Heart right ventricle (tissue), 16 donors: ENCODE measurements around the gene KIAA0753. TPM values are rescaled to one million over a fixed set of nuclear protein-coding genes. Genes with fewer than 3 reads are reported as not detected.
A peak's percentile ranks its signal among the peaks of the same experiment; 100 is the strongest.

Source experiments
- ATAC-seq, 8 donors: fragments of 200-7000 bp; cut with Tn5 transposase; one replicate each; pipeline ENCODE4 v1.9.1; 2020; ENCODE audit warnings: mild to moderate bottlenecking in 8 of 8, moderate library complexity in 8 of 8, moderate number of reproducible peaks in 1 of 8
- DNase-seq, 2 donors: peaks; one replicate each; pipeline ENCODE4 v3.0.0-alpha.2; 2020
- H3K27ac ChIP-seq, 10 donors: fragments of 200-600 bp; sonication (generic) in 2 of 10; one replicate each; pipeline versions ENCODE4 v1.5.0 to v1.8.0; 2020 to 2022; ENCODE audit warnings: mild to moderate bottlenecking in 3 of 10
- H3K27me3 ChIP-seq, 7 donors: fragments of 200-600 bp; one replicate each; pipeline ENCODE4 v1.8.0; 2021 to 2022; ENCODE audit warnings: mild to moderate bottlenecking in 2 of 7
- H3K36me3 ChIP-seq, 9 donors: fragments of 200-600 bp; sonication (generic) in 1 of 9; one replicate each; pipeline versions ENCODE4 v1.5.0 to v1.8.0; 2020 to 2022; ENCODE audit warnings: mild to moderate bottlenecking in 2 of 9
- H3K4me1 ChIP-seq, 9 donors: fragments of 200-600 bp; sonication (generic) in 1 of 9; one replicate each; pipeline versions ENCODE4 v1.5.0 to v1.8.0; 2020 to 2022; ENCODE audit warnings: mild to moderate bottlenecking in 4 of 9
- H3K4me3 ChIP-seq, 10 donors: fragments of 200-600 bp; sonication (generic) in 2 of 10; one replicate each; pipeline versions ENCODE4 v1.5.0 to v1.8.0; 2020 to 2022; ENCODE audit warnings: mild to moderate bottlenecking in 7 of 10, moderate library complexity in 2 of 10
- H3K9me3 ChIP-seq, 11 donors: fragments of 200-600 bp in 10 of 11; sonication (generic) in 2 of 11; one replicate each; pipeline versions ENCODE4 v1.5.0 to v1.8.0; 2013 to 2022; ENCODE audit warnings: mild to moderate bottlenecking in 2 of 11, control low read depth in 1 of 11, moderate library complexity in 1 of 11
- CTCF ChIP-seq, 9 donors: fragments of 200-600 bp; sonication (generic) in 2 of 9; IDR thresholded peaks; one replicate each; pipeline versions ENCODE4 v1.5.0 to v1.8.0; 2021 to 2022; ENCODE audit warnings: antibody characterized with exemption in 9 of 9, mild to moderate bottlenecking in 5 of 9, moderate library complexity in 1 of 9
- WGBS, 2 donors: extraction: QIAGEN DNeasy Blood & Tissue Kit; methylation state at CpG; one replicate each; pipeline ENCODE4 v1.1.7; 2013; ENCODE audit warnings: inconsistent platforms in 1 of 2; 5-methylcytosine and 5-hydroxymethylcytosine counted together
- intact Hi-C, 10 donors: fragments of 100-400 bp; cut with DNase I; formaldehyde crosslinking; loops; one replicate each; pipeline versions ENCODE4 v1.11.1 to v1.14.2; 2022
- polyA plus RNA-seq, 2 donors: library from polyadenylated mRNA; stranded (reverse); fragments of 200-250 nt; gene quantifications; one replicate each; pipeline ENCODE4 v1.2.3, GENCODE V29; 2013
- total RNA-seq, 10 donors: library from RNA; stranded (reverse); fragmentation: NEBNext Ultra II Directional in 3 of 10; extraction: Animal tissue kit (Norgen Biotek cat#: 25700) in 3 of 10; gene quantifications; one replicate each; pipeline versions ENCODE4 v1.2.1 to v1.2.4, GENCODE V29; 2021 to 2023
- donor health status: Arrhythmogenic right ventricular cardiomyopathy.
- donor health status: ischemic (EF 13 %, LVEDD 7.1; RV severe dilation, severe dysfunction).
- donor health status: healthy with polysubstance abuse.
- donor health status: DM: no; HTN: yes; CAD: no.
- donor health status: DM: no; HTN: no; CAD: no.
- donor health status: ischemic (EF 25% LVEDD 6.9; RV normal size, moderate dysfunction).
- donor health status: ischemic (EF 25% LVEDD 5.7; RV mildly dilated, moderate dysfunction).
- donor health status: healthy.
- donor health status: DM: yes; HTN: yes; CAD: no.
- donor health status: Ischemic cardiomyopathy.
- donor health status: ischemic (EF 35%, LVEDD 5.7; RV mildly dilated, moderate dysfunction).
- donor health status: nonischemic (EF 11% LVEDD 7.7; RV severe dilation, severe dysfunction).
- donor health status: DM: yes; HTN: yes; CAD: no.
- donor health status: PGD.
- donor health status: ischemic (EF 29% LVEDD 5.4; RV normal size, mild dysfunction).
- donor health status: nonischemic (EF 23%, LVEDD 6.1; RV moderate dilation, normal function).

KIAA0753 gene
- total and polyA plus RNA-seq, 12 donors = 2.4 to 9.9 (median 5.5) TPM

- TF ChIP-seq CTCF (IDR thresholded peaks at IDR 0.05) = peak in 1 of 9 donors; percentile 21
- Histone ChIP-seq H3K27ac (no peak overlapping the region), H3K4me1 (peaks cover 8 to 48% (median 27%) of the 10 kb centered on the region in 9 donors), H3K27me3 (peaks cover 0 to 14% (median 0%) of the 10 kb centered on the region in 7 donors), H3K4me3 (no peak overlapping the region), H3K36me3 (peaks cover 0 to 71% (median 12%) of the 10 kb centered on the region in 9 donors), H3K9me3 (no peaks in the 10 kb centered on the region)
- no peak for ATAC-seq
- intact Hi-C loops = loop anchor here in 2 of 10 donors (10.0 kb wide), 1 partner anchor 173 kb away; no protein-coding TSS in a partner anchor
- DNase-seq = no peak
Observed at GRCh38 chr17:6648181-6648580, 7.7 kb upstream of the KIAA0753 start.

GRCh38 chr17:6643451-6644125 lies 3.1 kb upstream of the KIAA0753 start:
- intact Hi-C loops = loop anchor here in 2 of 10 donors (10.0 kb wide), 1 partner anchor 169 kb away; no protein-coding TSS in a partner anchor
- Histone ChIP-seq H3K36me3 (peaks cover 0 to 65% (median 12%) of the 10 kb centered on the region in 9 donors), H3K4me3 (no peak overlapping the region), H3K9me3 (no peaks in the 10 kb centered on the region), H3K27me3 (no peaks in the 10 kb centered on the region), H3K4me1 (peaks cover 6 to 40% (median 29%) of the 10 kb centered on the region in 9 donors), H3K27ac (no peak overlapping the region)
- WGBS, 2 donors = 82 to 89% methylated on average over 5 of the region's 5 CpGs
- ATAC-seq (no peak), DNase-seq (no peak)
- no peak for TF ChIP-seq CTCF (IDR thresholded peaks at IDR 0.05)

GRCh38 chr17:6642592-6642991 lies 2.1 kb upstream of the KIAA0753 start:
- 52 to 71% methylated on average over 2 of the region's 2 CpGs for WGBS, 2 donors
- no peak overlapping the region for H3K27ac ChIP-seq
- H3K4me1 ChIP-seq = peaks cover 6 to 37% (median 29%) of the 10 kb centered on the region in 9 donors
- DNase-seq (no peak), ATAC-seq (no peak)
- intact Hi-C loops = loop anchor here in 2 of 10 donors (10.0 kb wide), 1 partner anchor 168 kb away; no protein-coding TSS in a partner anchor
- H3K36me3 ChIP-seq = peaks cover 0 to 55% (median 12%) of the 10 kb centered on the region in 9 donors
- TF ChIP-seq CTCF (IDR thresholded peaks at IDR 0.05) = no peak
- no peak overlapping the region for H3K4me3 ChIP-seq
- no peaks in the 10 kb centered on the region for H3K9me3 ChIP-seq
- no peaks in the 10 kb centered on the region for H3K27me3 ChIP-seq

- Histone ChIP-seq H3K36me3 (peaks cover 0 to 43% (median 12%) of the 10 kb centered on the region in 9 donors), H3K9me3 (no peaks in the 10 kb centered on the region), H3K27me3 (no peaks in the 10 kb centered on the region), H3K4me1 (peaks cover 6 to 32% (median 29%) of the 10 kb centered on the region in 9 donors), H3K27ac (peak overlapping the region; percentile 74 to 95 (median 88)), H3K4me3 (peak overlapping the region; percentile 75 to 98 (median 86))
- intact Hi-C loops = loop anchor here in 2 of 10 donors (10.0 kb wide), 1 partner anchor 167 kb away; no protein-coding TSS in a partner anchor
- TF ChIP-seq CTCF (IDR thresholded peaks at IDR 0.05) = no peak
- WGBS, 2 donors = 3% methylated on average over 20 of the region's 20 CpGs
- DNase-seq = no peak
- peak in 5 of 8 donors; percentile 1 to 13 (median 6) for ATAC-seq
Observed at GRCh38 chr17:6641247-6641863, 844 bp upstream of the KIAA0753 start.
